ENCODE measurements around the gene ZBTB45.

GRCh38 chr19:58521651-58522050 is 2.0 kb upstream of the ZBTB45 start:
- no peak for TF ChIP-seq POLR2A (IDR thresholded peaks at IDR 0.05; ENCODE audit: low read length)
- no peak for TF ChIP-seq GATA1 (IDR thresholded peaks at IDR 0.05; ENCODE audit: low read depth, low read length)
